ENCODE data around the gene PHF20. TPM values are rescaled to one million over a fixed set of nuclear protein-coding genes. Genes with fewer than 3 reads are reported as not detected.
"Not testable (repeated sequence)": the region's sequence is repeated elsewhere in the genome, so short reads cannot be mapped to it uniquely, and the experiment has no call there.

PHF20 gene
- total RNA-seq, 2 experiments from 2014 or later: 57.9 to 58.8 TPM

DNA sequence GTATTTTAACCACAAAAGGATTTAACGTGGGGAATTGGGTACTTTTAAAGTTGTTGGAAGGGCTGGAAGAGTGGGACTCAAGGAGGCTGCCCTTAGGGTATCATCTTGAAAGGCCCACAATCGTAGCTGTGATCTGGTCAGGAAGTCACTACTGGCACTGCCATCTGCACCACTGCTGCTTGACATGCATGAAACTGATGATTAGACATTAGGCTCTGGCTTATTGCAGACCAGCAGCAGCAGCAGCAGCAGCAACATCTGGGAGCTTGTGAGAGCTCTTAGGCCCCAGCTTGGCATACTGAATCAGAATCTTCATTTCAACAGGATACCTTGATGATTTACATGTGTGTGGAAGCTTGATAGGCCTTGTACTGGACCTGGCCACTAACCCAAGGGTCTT is 68.6 kb downstream of the PHF20 start:
- Mint-ChIP-seq H3K27me3 (no peaks in the 10 kb centered on the region), H3K27ac (peak overlapping the region; percentile 35), H3K36me3 (ENCODE audit: low read depth) (peaks cover 43% of the 10 kb centered on the region), H3K4me1 (ENCODE audit: low read depth) (peaks cover 21% of the 10 kb centered on the region), H3K4me3 (no peak overlapping the region), H3K9me3 (peaks cover 4% of the 10 kb centered on the region)
- no peak for ATAC-seq
- TF ChIP-seq, protein P1, sequence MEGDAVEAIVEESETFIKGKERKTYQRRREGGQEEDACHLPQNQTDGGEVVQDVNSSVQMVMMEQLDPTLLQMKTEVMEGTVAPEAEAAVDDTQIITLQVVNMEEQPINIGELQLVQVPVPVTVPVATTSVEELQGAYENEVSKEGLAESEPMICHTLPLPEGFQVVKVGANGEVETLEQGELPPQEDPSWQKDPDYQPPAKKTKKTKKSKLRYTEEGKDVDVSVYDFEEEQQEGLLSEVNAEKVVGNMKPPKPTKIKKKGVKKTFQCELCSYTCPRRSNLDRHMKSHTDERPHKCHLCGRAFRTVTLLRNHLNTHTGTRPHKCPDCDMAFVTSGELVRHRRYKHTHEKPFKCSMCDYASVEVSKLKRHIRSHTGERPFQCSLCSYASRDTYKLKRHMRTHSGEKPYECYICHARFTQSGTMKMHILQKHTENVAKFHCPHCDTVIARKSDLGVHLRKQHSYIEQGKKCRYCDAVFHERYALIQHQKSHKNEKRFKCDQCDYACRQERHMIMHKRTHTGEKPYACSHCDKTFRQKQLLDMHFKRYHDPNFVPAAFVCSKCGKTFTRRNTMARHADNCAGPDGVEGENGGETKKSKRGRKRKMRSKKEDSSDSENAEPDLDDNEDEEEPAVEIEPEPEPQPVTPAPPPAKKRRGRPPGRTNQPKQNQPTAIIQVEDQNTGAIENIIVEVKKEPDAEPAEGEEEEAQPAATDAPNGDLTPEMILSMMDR (IDR thresholded peaks at IDR 0.05): no peak
- ChIA-PET CTCF (interaction anchor here (0.8 kb wide), 1 partner anchor 114 kb away, joined by 3 read pairs; the partner anchor contains the start of gene SCAND1), POLR2A (interaction anchor here (1.1 kb wide), 1 partner anchor 21 kb away, joined by 3 read pairs; no protein-coding TSS in a partner anchor)
- intact Hi-C loops (cut with micrococcal nuclease): no loop called here
- DNase-seq: peak; percentile 5

DNA sequence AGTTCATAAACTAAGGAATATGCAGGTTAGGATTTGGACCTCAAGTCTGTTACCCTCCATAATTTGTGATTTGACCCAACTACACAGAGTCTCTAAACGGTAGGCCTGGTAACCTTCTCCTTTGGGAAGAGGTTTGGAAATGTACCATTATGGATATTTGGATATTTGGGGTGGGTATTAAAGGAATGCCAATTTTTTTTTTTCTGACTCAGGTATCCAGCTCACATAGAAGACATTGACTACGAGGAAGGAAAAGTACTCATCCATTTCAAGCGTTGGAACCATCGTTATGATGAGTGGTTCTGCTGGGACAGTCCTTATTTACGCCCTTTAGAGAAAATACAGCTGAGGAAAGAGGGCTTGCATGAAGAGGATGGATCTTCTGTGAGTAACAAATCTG is 70.5 kb downstream of the PHF20 start:
- DNase-seq (no peak), ATAC-seq (no peak)
- POLR2A ChIA-PET: interaction anchor here (1.5 kb wide), 1 partner anchor 131 kb away, joined by 3 read pairs; no protein-coding TSS in a partner anchor
- H3K27me3 Mint-ChIP-seq: no peaks in the 10 kb centered on the region
- H3K27ac Mint-ChIP-seq: no peak overlapping the region
- TF ChIP-seq, protein P1 (IDR thresholded peaks at IDR 0.05): no peak
- intact Hi-C loops (cut with micrococcal nuclease): no loop called here
- H3K9me3 Mint-ChIP-seq: peaks cover 4% of the 10 kb centered on the region
- CTCF ChIA-PET: no interaction called here
- H3K4me3 Mint-ChIP-seq: no peak overlapping the region
- H3K4me1 Mint-ChIP-seq (ENCODE audit: low read depth): peaks cover 19% of the 10 kb centered on the region
- H3K36me3 Mint-ChIP-seq (ENCODE audit: low read depth): peaks cover 44% of the 10 kb centered on the region

DNA sequence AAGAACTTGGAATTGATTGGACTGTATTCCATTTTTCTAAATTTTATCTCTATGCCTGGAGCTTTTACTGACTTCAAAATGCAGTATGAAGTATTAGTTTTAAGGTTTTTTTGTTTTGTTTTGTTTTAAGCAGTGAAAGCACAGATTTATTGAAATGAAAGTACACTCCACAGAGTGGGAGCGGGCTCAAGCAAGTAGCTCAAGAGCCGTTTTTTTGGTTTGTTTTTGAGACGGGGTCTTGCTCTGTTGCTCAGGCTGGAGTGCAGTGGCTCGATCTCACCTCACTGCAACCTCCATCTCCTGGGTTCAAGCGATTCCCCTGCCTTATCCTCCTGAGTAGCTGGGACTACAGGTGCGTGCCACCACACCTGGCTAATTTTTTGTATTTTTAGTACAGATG is 72.1 kb downstream of the PHF20 start:
- peaks cover 43% of the 10 kb centered on the region for H3K36me3 Mint-ChIP-seq (ENCODE audit: low read depth)
- POLR2A ChIA-PET: interaction anchor here (1.1 to 1.5 kb wide), 5 partner anchors 8 to 181 kb away, joined by 3 to 4 read pairs (median 3); no protein-coding TSS in a partner anchor
- H3K4me3 Mint-ChIP-seq; DNase-seq; intact Hi-C loops (cut with micrococcal nuclease); ATAC-seq; H3K27me3 Mint-ChIP-seq; H3K27ac Mint-ChIP-seq; H3K9me3 Mint-ChIP-seq: not testable (repeated sequence)
- CTCF ChIA-PET: interaction anchor here (0.6 to 1.0 kb wide), 3 partner anchors 42 to 1145 kb away, joined by 3 read pairs; no protein-coding TSS in a partner anchor
- peaks cover 16% of the 10 kb centered on the region for H3K4me1 Mint-ChIP-seq (ENCODE audit: low read depth)

DNA sequence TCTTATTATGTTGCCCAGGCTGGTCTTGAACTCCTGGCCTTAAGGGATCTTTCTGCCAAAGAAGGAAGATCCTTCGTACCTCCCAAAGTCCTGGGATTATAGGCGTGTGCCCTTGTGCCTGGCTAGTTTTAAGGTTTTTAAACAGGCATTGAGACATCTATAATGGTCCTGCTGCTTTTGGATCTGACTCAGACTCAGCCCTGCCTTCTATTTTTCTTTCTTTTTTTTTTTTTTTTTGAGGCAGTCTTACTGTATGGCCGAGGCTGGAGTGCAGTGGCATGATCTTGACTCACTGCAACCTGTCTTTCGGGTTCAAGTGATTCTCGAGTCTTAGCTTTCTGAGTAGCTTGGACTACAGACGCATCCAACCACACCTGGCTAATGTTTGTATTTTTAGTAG is 73.7 kb downstream of the PHF20 start:
- DNase-seq: no peak
- Mint-ChIP-seq H3K27me3 (no peaks in the 10 kb centered on the region), H3K9me3 (peaks cover 4% of the 10 kb centered on the region), H3K36me3 (ENCODE audit: low read depth) (peaks cover 46% of the 10 kb centered on the region), H3K27ac (no peak overlapping the region), H3K4me1 (ENCODE audit: low read depth) (peaks cover 17% of the 10 kb centered on the region), H3K4me3 (no peak overlapping the region)
- CTCF ChIA-PET: no interaction called here
- intact Hi-C loops (cut with micrococcal nuclease): no loop called here
- TF ChIP-seq, protein P1 (IDR thresholded peaks at IDR 0.05): no peak
- no peak for ATAC-seq
- POLR2A ChIA-PET: no interaction called here

DNA sequence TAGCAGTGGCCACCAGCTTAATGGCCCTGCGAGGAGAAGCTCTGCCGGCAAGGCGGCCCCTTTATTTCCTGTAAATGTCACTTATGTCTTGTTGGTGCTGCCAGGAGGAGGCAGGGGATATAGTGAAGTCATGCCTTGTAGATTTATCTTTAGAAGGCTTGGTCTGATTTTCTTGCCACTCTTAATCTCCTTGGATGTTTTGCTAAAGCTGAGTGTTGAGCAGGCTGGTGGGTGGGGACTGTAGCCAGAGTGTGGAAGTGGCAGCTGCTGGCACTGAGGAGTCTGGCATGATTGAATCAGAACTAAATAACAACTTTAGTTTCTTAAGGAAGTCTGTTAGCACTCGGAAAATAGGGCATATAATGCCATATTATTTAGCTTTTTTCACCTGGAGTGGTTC is 77.9 kb downstream of the PHF20 start:
- peak overlapping the region; percentile 3 for H3K27ac Mint-ChIP-seq
- intact Hi-C loops (cut with micrococcal nuclease): no loop called here
- ChIA-PET POLR2A (interaction anchor here (1.3 to 1.4 kb wide), 2 partner anchors 9 to 108 kb away, joined by 3 to 4 read pairs; partner anchors contain the start of gene RBM39), CTCF (interaction anchor here (0.8 to 1.1 kb wide), 2 partner anchors 18 to 105 kb away, joined by 3 read pairs; partner anchors contain the start of gene SCAND1)
- peaks cover 20% of the 10 kb centered on the region for H3K4me1 Mint-ChIP-seq (ENCODE audit: low read depth)
- H3K36me3 Mint-ChIP-seq (ENCODE audit: low read depth): peaks cover 38% of the 10 kb centered on the region
- H3K27me3 Mint-ChIP-seq: no peaks in the 10 kb centered on the region
- TF ChIP-seq, protein P1 (IDR thresholded peaks at IDR 0.05): no peak
- no peak for ATAC-seq
- DNase-seq: no peak
- no peaks in the 10 kb centered on the region for H3K9me3 Mint-ChIP-seq
- H3K4me3 Mint-ChIP-seq: no peak overlapping the region

DNA sequence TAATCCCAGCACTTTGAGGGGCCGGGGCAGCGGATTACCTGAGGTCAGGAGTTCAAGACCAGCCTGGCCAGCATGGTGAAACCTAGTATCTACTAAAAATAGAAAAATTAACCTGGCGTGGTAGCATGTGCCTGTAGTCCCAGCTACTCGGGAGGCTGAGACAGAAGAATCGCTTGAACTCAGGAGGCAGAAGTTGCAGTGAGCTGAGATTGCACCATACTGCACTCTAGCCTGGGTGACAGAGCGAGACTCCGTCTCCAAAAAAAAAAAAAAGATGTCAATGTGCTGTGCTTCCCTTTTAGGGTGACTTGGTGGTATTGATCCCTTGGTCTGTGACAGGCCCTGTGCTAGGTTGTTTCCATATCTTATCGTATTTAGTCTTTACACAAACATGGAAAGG is 79.8 kb downstream of the PHF20 start:
- POLR2A ChIA-PET: interaction anchor here (0.6 kb wide), 1 partner anchor 8 kb away, joined by 3 read pairs; no protein-coding TSS in a partner anchor
- not testable (repeated sequence) for H3K9me3 Mint-ChIP-seq
- H3K4me1 Mint-ChIP-seq (ENCODE audit: low read depth): peaks cover 33% of the 10 kb centered on the region

More for the DNA sequence above, 79.8 kb downstream of the PHF20 start:
- DNase-seq; H3K27ac Mint-ChIP-seq; intact Hi-C loops (cut with micrococcal nuclease); ATAC-seq; H3K27me3 Mint-ChIP-seq; H3K4me3 Mint-ChIP-seq: not testable (repeated sequence)
- CTCF ChIA-PET: interaction anchor here (1.8 kb wide), 1 partner anchor 12 kb away, joined by 6 read pairs; no protein-coding TSS in a partner anchor
- peaks cover 37% of the 10 kb centered on the region for H3K36me3 Mint-ChIP-seq (ENCODE audit: low read depth)
